ENCODE results near the gene REEP5. TPM values are rescaled to one million over a fixed set of nuclear protein-coding genes. Genes with fewer than 3 reads are reported as not detected.
A peak's percentile ranks its signal among the peaks of the same experiment; 100 is the strongest.

REEP5 gene
- total and polyA plus RNA-seq, 9 of the 15 experiments (the other 6 are each of a cell fraction or from before 2014, with no cell fraction given), result 14.7 to 102 (median 36.0) TPM

DNA sequence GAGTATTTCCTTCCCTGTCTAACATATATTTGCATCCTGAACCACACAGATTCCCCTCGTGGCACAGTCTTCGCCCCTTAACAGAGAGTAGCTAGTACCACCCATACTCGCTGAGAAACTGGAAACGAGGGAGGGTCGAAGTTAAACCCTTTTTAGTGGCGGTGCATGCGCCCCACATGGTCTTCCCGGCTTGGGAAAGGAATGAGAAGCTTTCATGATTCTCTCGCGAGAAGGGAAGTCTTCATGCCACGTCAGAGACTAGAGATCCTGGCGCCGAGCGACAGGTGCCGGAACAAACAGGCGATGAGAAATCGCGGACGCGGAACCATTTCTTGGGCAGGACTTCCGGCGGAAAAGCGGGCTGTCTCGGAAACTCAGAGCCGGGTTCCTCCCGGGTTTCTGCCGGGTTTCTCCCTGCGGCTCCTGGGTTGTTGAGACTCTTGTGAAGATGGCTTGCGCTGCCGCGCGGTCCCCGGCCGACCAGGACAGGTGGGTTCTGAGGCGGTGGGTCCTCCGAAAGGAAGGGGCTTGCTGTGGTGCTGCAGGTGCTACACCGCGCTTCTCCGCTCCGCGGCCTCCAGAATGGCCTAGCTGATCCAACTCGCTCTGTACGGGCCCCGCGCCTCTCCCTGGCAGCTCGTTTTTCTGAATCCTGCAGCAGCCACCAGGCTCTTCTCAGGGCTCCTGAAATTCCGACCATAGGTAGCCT, 60.9 kb downstream of the REEP5 start, which contains the start of gene SRP19 (continued):
- TF ChIP-seq STAG1 (CRISPR knock-in tag; IDR thresholded peaks at IDR 0.05; ENCODE audit: borderline replicate concordance), result peak; percentile 60; the same call in 1 of the 2 replicates
- TF ChIP-seq ZNF586 (CRISPR knock-in tag; conservative IDR thresholded peaks at IDR 0.05), result no peak
- no peak for TF ChIP-seq YBX1 (IDR thresholded peaks at IDR 0.05)
- peak; percentile 45; the same call in 1 of the 2 replicates for TF ChIP-seq ZNF311 (CRISPR knock-in tag; IDR thresholded peaks at IDR 0.05)
- TF ChIP-seq, protein P1, sequence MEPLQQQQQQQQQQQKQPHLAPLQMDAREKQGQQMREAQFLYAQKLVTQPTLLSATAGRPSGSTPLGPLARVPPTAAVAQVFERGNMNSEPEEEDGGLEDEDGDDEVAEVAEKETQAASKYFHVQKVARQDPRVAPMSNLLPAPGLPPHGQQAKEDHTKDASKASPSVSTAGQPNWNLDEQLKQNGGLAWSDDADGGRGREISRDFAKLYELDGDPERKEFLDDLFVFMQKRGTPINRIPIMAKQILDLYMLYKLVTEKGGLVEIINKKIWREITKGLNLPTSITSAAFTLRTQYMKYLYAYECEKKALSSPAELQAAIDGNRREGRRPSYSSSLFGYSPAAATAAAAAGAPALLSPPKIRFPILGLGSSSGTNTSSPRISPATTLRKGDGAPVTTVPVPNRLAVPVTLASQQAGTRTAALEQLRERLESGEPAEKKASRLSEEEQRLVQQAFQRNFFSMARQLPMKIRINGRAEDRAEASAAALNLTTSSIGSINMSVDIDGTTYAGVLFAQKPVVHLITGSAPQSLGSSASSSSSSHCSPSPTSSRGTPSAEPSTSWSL (CRISPR knock-in tag; IDR thresholded peaks at IDR 0.05; ENCODE audit: borderline replicate concordance), result no peak
- TF ChIP-seq CTBP1 (IDR thresholded peaks at IDR 0.05; ENCODE audit: borderline replicate concordance), result 0 out of 2 replicates have a peak, but pooled peaks have one; percentile 33
- TF ChIP-seq CHCHD3 (CRISPR knock-in tag; IDR thresholded peaks at IDR 0.05), result no peak
- TF ChIP-seq HNRNPK (IDR thresholded peaks at IDR 0.05; ENCODE audit: low read depth, low read length, poor library complexity, severe bottlenecking), result no peak
- no peak for TF ChIP-seq HMG20A (CRISPR knock-in tag; conservative IDR thresholded peaks at IDR 0.05)
- no peak for TF ChIP-seq ZNF253 (CRISPR knock-in tag; conservative IDR thresholded peaks at IDR 0.05)
- TF ChIP-seq HOXB6 (CRISPR knock-in tag; IDR thresholded peaks at IDR 0.05; ENCODE audit: borderline replicate concordance), result no peak
- TF ChIP-seq TSHZ1 (CRISPR knock-in tag; IDR thresholded peaks at IDR 0.05), result no peak
- no peak for TF ChIP-seq ZKSCAN1 (IDR thresholded peaks at IDR 0.05; ENCODE audit: low read depth, low read length)
- no peak; the same call in 1 of the 2 replicates for TF ChIP-seq MAFF (IDR thresholded peaks at IDR 0.05; ENCODE audit: low read length)
- TF ChIP-seq, protein P2, sequence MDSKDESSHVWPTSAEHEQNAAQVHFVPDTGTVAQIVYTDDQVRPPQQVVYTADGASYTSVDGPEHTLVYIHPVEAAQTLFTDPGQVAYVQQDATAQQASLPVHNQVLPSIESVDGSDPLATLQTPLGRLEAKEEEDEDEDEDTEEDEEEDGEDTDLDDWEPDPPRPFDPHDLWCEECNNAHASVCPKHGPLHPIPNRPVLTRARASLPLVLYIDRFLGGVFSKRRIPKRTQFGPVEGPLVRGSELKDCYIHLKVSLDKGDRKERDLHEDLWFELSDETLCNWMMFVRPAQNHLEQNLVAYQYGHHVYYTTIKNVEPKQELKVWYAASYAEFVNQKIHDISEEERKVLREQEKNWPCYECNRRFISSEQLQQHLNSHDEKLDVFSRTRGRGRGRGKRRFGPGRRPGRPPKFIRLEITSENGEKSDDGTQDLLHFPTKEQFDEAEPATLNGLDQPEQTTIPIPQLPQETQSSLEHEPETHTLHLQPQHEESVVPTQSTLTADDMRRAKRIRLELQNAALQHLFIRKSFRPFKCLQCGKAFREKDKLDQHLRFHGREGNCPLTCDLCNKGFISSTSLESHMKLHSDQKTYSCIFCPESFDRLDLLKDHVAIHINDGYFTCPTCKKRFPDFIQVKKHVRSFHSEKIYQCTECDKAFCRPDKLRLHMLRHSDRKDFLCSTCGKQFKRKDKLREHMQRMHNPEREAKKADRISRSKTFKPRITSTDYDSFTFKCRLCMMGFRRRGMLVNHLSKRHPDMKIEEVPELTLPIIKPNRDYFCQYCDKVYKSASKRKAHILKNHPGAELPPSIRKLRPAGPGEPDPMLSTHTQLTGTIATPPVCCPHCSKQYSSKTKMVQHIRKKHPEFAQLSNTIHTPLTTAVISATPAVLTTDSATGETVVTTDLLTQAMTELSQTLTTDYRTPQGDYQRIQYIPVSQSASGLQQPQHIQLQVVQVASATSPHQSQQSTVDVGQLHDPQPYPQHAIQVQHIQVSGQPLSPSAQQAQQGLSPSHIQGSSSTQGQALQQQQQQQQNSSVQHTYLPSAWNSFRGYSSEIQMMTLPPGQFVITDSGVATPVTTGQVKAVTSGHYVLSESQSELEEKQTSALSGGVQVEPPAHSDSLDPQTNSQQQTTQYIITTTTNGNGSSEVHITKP (IDR thresholded peaks at IDR 0.05; ENCODE audit: partially characterized antibody), result no peak
- peak in 1 of 2 experiments; percentile 93; a peak in 2 of 4 replicates for TF ChIP-seq TRIM24 (IDR thresholded peaks at IDR 0.05)
- TF ChIP-seq MYC (IDR thresholded peaks at IDR 0.05; ENCODE audit: low read depth, low read length), result peak; percentile 82
- peak; percentile 54; the same call in 1 of the 2 replicates for TF ChIP-seq MYC (CRISPR knock-in tag; IDR thresholded peaks at IDR 0.05; ENCODE audit: borderline replicate concordance, low read depth)
- no peak for TF ChIP-seq USF2 (CRISPR knock-in tag; IDR thresholded peaks at IDR 0.05)
